Stimulated activated CD8-positive, alpha-beta memory T cell treated with anti-CD3 and anti-CD28 coated beads, Interleukin-7, amount 100 ng/mL, for 4 hours (primary cell): ENCODE data around the gene COA1.
A peak's percentile ranks its signal among the peaks of the same experiment; 100 is the strongest.

Source experiments
- DNase-seq, 2 donors: peaks; one replicate each; pipeline ENCODE4 v3.0.0-alpha.2; 2020; ENCODE audit warnings: low read depth in 2 of 2

Gene COA1

DNA sequence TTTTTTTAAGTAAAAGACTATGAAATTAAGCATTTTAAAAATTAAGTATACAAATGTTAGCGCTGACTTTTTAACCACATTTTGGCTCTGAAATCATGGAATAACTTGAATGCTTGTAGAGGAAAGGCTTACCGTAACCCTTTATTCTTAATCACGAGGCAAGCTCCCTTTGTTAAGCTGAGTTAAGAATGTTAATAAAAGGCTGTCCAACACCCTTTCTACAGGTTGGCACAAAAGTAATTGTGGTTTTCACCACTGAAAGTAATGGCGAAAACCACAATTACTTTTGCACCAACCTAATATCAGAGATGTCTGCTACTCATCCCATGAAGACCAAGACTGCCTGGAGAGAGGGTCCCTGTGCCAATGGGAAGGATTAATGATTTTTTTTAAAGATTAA lies 75.9 kb downstream of the COA1 start:
- no peak for DNase-seq

DNA sequence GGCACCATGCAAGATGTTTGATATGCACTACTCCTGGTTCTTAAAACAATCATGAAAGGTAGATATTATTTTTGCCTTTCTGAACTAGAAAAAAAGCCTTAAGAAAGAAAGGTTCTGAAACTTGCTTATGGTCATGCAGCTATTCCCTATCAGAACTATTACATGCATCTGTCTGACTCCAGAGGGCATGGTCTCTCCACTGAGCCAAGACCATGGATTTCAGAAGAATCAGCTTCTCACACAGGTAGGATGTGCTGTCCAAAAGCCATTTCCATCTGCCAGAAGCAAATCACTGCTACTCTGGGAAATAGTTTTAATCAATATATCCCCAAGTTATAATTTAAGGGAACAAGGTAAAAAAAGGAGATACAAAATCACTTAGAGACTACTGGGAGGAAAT lies 77.0 kb downstream of the COA1 start:
- no peak for DNase-seq

DNA sequence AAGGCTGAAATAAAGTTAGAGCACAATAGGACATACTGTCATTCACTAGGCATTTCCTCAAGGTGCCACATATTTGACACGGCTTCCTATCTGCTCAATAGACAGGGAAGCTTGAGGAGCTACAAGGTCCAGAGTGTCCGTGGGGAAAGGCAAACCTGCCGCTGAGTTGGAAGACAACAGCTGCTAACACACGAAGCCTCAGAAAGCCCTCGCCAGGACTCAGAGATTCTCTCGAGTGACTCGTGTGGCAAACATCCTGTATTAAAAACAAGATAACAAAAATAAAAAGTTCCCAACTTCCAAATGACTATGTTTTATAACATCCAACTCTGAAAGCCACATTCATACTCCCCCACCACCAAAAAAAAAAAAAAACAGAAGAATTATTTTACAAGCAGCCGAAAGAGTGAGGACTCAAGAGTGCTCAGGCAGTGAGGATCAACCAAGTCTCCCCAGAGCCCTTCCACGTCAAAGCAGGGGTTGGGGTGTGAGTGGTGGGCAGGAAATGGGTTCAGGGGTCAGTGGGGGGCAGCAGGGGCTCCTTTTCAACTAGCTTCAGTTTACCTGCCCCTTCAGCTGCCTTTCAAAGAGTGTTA lies 78.8 kb downstream of the COA1 start:
- DNase-seq: no peak

DNA sequence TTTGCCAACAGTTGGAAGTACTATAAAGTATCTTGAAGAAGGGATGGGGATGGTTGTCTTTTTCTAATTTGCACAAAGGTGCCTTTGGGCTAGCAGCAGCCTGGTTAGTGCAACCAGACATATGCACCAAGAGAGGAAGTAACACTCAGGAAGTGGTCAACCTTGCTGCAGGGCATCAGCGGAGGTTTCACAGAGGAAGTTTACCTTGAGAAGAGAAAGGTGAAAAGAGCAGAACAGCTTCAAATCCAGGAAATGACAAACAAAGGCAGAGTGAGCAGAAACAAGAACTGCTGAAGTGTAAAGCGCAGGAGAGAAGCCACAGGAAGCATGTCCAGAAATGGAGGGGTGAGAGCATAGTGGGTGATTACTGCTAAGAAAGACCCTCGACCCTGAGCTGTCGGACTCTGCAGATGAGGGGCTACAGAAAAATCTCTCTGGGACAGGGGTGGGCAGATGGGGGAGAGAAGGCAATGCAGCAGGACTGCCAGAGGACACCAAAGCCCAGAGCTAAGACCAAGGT lies 79.5 kb downstream of the COA1 start:
- peak; percentile 47 to 61 for DNase-seq

DNA sequence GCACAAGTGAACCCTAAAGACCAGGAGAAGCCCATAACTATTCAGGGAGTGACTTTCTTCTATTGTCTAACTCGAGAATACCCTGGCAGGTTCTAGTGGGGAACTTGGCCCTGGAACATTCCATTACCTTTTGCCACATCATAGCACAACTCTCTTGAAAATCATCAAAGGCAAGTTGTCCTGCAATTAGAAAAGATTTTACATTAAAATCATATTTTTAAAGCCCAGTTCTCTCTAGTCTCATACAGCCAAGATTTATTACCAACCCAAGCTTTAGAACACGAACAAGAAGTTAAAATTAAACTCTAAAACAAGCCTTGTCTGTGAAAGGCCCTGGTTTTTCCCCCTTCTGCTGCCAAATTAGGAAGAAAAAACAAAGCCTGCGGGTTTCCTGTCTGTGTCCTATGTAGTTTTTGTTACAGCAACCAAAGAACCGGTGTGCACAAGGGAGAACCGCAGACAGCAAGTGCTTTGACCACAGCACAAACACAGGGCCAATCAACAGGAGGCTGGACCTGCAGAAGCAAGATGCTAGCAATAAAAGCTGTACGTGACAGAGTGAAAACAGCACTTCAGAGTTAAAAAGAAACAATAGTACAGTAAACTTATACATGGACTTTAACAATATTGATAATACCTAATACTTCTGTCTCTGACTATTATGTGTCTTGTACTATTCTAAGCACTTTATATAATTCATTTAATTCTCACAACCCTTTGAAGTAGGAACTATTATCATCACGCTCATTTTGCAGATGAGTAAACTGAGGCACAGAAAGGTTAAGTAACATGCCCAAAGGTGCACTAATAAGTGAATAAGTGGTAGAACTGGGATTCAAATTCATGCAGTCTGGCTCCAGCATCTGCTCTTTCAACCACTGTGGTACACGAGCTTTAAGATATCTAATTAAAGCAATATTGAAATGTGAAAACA lies 80.6 kb downstream of the COA1 start:
- peak; percentile 52 to 56 for DNase-seq

DNA sequence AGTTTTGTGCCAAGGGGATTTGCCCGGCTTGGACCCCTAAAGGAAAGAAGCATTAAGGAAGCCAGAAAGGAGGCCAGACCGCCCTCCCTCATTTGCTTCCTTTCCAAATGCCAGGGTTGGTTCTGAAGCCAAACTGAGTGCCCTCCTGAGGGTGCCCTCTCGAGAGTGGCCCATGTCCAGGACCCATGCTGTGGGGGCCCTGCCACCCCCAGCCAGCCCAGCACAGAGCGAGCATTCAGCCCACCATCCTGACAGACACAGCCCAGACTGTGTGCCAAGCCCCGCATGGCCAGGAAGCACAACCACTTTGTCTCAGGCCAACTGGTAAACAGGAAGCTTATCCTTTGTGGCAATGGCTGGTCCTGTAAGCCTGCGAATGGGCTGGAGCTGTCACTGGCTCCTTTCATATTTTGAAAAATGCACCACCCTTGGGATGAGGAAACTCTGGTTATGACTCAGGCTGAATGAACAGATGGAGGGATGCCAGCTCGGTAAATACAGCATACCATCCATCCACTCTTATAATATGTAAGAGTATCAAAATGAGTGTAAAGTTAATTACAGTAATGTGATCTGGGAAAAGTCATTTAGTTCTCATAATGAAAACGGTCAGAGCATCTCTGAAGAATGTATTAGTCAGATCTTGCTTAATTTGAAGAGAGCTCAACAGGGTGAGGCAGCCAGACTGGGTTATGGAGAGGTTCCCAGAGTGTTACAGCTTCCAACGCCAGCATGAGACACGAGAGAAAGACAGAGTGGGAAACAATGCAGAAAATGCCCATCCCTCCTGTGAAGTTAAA lies 81.5 kb downstream of the COA1 start:
- no peak for DNase-seq

DNA sequence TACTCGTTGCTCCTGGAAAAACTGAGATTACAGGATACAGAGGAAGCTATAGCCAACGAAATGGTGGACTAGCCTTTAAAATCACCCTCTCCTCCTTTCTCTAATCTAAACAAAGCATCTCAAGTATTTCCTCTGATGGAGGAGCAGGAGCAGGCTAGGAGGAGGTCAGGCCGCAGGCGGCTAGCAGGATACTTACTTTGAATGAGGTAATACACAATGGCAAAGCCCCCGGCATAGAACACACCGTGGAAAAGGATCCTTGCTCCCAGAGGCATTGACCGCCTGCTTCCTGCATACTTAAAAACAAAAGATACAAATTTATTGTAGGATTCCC lies 82.0 kb downstream of the COA1 start:
- DNase-seq: no peak

DNA sequence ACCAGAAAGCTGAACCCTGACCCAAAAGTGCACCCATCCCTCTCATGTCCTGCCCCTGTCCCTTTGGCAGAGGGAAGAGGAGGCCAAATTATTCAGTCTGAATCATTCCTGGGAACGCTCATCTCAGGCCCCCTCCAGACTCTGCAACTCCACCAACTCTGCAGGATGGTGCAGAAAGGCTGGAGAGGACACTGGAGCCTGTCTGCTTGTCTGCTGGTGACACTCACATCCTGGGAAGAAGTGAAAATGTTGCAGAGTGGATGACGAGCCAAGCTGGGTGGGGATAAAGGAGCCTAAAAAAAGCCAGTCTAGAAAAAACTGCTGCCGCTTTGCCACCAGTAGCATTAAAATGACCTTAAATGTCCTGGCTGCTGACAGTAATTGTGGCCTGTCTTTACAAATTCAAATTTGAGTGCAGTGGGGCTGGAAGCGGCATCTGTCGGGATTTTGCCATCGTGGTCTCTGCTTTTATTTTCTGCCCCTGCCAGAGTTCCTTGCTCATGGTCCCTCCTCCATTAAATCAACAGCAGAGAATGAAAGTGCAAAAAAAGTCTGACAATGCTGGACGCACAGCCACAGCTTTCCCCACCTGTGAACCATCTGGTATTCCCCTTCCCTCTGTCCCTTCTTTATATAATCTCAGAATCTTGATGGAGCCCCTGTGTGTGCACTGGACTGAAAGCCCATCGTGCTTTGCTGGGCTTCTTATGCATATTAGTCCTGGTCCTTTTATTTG lies 82.6 kb downstream of the COA1 start:
- DNase-seq: no peak

DNA sequence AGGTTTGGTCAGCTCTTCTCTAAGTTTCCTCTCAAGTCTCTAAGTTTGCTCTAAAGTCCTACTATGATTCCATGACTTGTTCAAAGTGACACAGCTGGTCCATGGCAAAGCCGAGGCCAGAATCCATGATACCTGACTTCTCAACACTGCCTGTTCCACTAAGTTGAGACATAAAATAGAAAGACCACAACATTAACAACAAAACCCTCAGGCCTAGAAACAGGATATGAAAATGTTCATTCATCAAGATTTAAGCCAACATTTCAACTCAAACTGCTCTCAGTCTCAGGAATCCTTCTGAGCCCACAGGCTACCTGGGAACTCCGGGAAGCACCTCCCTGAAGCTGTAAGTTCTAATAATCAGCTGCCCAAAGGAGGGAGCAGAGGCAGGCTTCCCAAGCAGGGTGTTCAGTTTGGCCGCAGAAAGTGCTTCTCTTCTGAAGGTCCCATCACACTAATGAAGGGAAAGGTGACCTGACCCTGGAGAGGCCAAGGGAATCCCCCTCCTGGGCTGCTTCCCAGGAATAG lies 83.6 kb downstream of the COA1 start:
- no peak for DNase-seq

DNA sequence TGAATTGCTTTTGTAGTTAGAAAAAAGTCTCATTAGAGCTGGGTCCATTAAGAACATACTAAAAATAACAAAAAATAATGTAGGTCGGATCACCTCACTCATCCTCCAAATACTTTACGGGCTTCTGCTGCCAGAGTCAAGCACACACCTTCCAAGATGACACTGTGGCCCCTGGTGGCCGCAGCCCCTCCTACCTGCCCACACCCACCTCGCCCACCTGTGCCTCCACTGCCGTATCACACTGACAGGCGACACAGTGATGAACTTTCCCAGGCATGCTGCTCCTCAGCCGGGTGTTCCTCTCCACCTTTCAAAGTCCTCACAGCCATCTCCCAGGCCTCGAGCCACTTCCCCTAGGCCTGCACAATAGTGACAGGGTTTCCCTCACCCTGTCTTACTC lies 85.5 kb downstream of the COA1 start:
- peak in 1 of 2 donors; percentile 34 for DNase-seq

DNA sequence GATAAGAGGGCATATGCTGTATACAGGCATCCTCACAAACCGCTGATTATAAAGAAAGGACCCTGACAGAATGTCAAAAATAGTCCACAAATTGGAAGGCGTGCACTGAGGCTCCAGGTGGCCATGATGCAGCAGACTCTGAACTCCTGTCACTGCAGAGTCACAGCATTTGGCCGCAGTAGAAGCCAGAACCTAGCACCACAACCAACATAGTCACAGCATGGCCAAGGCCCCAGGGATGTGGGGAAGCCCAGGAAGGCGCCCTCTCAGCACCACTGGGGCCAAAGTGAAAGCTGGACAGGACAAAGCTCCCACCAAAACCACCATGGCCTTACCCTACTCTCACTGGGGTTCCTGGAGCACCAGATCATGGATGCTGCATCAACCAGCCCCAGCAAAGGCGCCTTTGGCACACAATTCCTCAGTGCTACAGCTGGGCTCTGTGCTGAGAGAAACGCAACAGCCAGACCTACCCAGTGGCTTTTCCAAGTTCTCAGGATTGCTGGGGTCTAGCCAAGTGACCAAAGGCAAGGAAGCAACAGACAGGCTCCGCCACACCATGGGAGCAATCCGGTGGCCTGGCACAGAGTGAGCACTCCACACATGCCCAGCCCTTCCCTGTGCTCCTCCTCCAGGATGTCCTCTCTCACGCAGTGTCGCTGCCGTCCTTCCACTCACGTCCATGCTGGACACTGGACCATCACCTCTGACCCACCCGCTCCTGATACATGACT lies 86.3 kb downstream of the COA1 start:
- DNase-seq: no peak

DNA sequence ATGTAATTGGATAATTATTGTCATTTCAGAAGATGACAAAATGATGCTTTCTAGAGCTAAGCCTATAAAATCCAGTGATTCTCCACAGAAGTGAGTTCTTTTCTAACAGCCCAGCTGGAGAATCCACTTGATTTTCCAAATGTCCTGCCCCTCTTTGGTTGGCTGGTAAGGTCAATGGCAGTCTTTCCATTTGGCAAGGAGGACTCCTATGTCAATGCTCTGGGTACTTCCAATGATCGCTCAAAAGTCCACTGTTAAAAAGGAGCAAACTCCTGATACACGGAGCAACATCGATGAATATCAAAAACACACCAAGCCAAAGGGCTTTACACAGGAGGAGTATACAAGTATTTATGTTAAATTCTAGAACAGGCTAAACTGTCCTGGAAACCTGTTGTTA lies 88.6 kb downstream of the COA1 start:
- DNase-seq: no peak

DNA sequence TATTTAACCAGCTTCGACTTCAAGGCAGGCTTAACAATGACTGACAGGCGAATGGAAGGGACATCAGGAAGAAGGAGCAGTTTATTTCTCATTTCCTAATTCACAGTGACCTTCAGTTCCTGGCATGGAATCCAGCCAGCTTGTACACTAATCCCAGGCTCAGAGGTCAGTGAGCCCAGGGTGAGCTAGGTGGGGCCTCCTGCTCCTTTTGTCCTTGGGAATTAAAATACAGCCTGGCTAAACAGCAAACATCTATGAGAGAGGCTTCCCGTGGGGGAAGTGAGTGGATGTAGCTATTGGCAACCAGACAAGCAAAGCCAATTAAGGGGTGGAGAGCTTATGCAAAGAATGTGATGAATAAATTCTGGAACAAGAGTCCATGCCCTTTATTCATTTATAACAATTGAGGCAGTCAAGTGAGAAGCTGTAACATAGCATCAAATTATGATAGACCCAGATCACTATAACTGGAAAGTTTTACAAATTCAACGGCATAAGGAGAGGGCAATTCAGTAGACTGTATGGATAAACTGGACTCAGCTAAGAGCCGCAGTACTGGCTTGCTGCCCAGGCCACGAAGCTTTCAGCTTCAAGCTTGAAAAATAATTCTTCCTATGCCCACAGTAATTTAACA lies 89.3 kb downstream of the COA1 start:
- DNase-seq: no peak

DNA sequence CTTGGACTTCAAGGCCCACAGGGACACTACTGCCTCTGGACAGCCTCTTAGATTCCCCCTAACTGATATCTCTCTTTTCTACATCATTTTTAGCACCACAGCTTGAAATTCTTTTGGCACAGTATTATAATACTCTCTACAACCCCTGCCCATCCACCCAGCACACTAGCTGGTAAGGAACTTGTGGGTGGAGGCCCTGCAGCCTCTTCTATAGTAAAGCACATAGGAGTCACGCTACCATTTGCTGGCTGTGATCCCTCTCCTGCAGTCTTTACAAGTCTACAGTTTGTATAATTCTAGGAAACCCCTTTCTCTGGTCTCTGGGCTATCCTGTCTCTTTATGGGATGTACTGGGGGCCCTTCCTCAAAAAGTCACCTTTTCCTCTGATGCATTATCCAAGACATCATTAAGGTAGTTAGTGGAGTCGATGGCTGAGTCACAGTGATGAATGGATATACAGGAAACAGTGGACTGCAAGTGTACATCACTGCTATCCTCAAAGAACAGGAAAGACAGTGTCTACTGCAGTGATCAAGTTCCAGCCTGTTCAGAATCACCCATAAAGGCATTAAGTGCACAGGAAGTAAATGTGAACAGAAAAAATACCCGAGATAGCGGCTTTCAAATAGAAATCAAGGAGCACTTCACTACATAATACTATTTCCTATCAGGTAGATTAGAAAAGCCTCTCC lies 92.1 kb downstream of the COA1 start:
- no peak for DNase-seq

DNA sequence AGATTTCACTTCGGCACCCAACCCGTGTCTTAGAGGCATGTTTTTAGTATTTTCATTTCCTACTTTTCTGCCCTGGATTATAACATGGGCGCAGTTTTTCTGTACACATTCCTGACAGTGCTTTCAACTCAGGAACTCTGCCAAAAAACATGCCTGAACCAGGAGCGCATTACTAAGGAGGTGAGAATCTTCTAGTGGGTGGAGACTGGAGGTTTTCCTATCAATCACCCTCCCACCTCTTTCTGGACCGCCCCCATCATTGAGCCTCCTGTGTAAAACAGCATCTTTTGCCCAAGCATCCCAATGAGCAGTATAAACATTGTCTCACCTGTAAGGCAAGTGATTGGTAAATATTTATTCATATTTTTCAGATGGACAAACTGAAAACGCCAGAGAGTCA lies 93.2 kb downstream of the COA1 start:
- no peak for DNase-seq

DNA sequence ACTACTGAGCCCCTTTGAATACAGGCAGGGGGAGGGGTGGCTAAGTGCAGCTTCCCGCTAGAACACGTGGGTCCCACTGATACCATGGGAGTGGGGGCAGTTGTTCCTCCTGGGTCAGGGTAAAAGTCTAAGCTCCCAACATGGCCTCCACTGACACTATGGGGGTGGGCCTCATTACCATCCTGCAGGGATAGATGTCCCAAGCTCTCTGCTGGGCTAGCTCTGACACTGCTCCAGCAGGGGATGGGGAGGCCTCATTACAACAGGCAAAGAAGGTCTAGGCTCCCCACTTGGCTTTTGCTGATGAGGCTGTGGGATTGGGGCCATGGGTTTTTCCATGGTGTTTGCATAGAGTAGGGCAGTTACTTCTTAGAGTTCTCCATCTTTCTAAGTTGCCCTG lies 94.9 kb downstream of the COA1 start:
- no peak for DNase-seq

DNA sequence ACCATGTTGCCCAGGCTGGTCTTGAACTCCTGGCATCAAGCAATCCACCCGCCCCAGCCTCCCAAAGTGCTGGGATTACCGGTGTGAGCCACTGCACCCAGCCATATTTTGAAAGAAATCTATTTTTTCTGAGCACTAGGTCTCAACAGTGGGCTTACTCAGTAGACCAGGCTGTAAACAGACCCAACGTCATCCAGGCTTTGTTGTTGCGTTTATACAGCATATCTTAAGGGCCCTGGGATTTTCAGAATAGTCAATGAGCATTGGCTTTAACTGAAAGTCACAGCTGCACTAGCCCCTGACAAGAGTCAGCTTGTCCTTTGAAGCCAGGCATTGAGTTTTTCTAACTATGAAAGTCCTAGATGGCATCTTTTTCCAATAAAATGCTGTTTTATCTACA lies 96.6 kb downstream of the COA1 start:
- no peak for DNase-seq

DNA sequence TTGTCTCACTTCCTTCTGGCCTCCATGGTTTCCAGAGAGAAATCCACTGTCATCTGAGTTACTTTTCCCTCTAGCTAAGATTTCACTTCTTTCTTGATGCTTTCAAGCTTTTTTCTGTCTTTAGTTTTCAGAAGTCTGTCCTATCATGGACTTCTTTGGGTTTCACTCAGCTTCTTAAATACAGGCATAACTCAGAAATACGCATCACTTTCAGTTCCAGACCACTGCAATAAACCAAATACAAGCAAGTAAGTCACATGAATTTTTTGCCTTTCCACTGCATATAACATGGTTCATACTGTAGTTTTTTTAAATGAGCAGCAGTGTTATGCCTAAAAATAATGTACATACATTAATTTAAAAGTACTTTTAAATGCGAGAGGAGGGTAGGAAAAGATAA lies 97.8 kb downstream of the COA1 start:
- DNase-seq: no peak

DNA sequence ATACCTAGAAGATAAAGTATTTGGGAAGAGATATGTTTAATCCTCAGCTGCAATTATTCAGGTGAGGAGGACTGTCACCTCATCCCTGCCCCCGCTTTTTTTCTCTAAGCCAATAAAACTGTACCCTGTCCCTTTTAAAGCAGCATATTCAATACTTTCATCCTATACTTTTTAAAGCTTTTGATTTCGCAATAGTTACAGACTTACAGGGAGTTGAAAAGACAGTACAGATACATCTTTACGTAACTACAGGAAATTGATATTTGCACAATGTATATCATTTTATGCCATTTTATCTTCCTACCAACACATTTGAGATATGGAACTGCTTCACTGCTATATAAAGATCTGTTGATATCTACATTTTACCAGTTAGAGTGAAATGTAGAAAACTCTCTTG lies 98.8 kb downstream of the COA1 start:
- no peak for DNase-seq

DNA sequence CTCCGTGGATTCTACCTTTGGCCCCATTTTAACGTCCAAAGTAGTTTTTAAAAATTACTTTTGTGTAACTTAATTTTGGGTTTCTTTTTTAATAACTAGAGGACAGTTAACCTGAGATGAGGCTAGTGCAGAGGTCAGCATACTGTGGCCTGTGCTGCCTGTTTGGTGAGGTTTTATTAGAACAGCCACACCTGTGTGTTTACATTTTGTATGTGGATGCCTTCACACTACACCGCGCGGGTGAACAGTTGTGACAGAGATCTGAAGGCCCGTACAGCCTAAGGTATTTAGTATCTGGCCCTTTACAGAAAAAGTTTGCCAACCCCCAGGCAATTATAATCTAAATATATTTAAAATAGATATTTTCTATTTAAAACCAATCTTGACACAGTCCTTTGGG lies 99.5 kb downstream of the COA1 start:
- DNase-seq: no peak
